Activated T-cell treated with anti-CD3 and anti-CD28 coated beads, Interleukin-2, amount 50 U/mL, for 24 hours (primary cell): ENCODE data around the gene ADCY3.

Experiments
- DNase-seq: peaks from one replicate; pipeline ENCODE4 v3.0.0-alpha.2; 2020
- H3K27ac Mint-ChIP-seq: 2 replicates; pipeline ENCODE4 v1.8.0; 2020; ENCODE audit warnings: mild to moderate bottlenecking, mixed read lengths
- H3K27me3 Mint-ChIP-seq: 2 replicates; pipeline ENCODE4 v1.8.0; 2020; ENCODE audit warnings: mixed read lengths
- H3K36me3 Mint-ChIP-seq: 2 replicates; pipeline ENCODE4 v1.8.0; 2020; ENCODE audit warnings: low read depth, mixed read lengths
- H3K4me1 Mint-ChIP-seq: 2 replicates; pipeline ENCODE4 v1.8.0; 2020; ENCODE audit warnings: low read depth, mixed read lengths
- H3K4me3 Mint-ChIP-seq: 2 replicates; pipeline ENCODE4 v1.8.0; 2020; ENCODE audit warnings: mild to moderate bottlenecking, moderate library complexity, mixed read lengths
- H3K9me3 Mint-ChIP-seq: 2 replicates; pipeline ENCODE4 v1.8.0; 2020; ENCODE audit warnings: mixed read lengths

The ADCY3 gene

GRCh38 chr2:24779116-24779515, 140.9 kb downstream of the ADCY3 start:
- H3K4me1 Mint-ChIP-seq, result no peaks in the 10 kb centered on the region
- no peak for DNase-seq
- H3K9me3 Mint-ChIP-seq, result no peaks in the 10 kb centered on the region
- no peak overlapping the region for H3K4me3 Mint-ChIP-seq
- H3K27ac Mint-ChIP-seq, result no peak overlapping the region
- H3K36me3 Mint-ChIP-seq, result no peaks in the 10 kb centered on the region
- H3K27me3 Mint-ChIP-seq, result peaks cover 7% of the 10 kb centered on the region

GRCh38 chr2:24774373-24774772, 145.7 kb downstream of the ADCY3 start:
- no peak for DNase-seq
- no peaks in the 10 kb centered on the region for H3K4me1 Mint-ChIP-seq
- no peaks in the 10 kb centered on the region for H3K27me3 Mint-ChIP-seq
- no peak overlapping the region for H3K27ac Mint-ChIP-seq
- no peak overlapping the region for H3K4me3 Mint-ChIP-seq
- peaks cover 11% of the 10 kb centered on the region for H3K36me3 Mint-ChIP-seq
- H3K9me3 Mint-ChIP-seq, result no peaks in the 10 kb centered on the region

- DNase-seq, result no peak
These were observed 148.1 kb downstream of the ADCY3 start for GRCh38 chr2:24771764-24772586.

GRCh38 chr2:24771061-24771460, 149.0 kb downstream of the ADCY3 start:
- Mint-ChIP-seq H3K27ac (no peak overlapping the region), H3K4me3 (no peak overlapping the region), H3K27me3 (no peaks in the 10 kb centered on the region), H3K36me3 (peaks cover 36% of the 10 kb centered on the region), H3K9me3 (no peaks in the 10 kb centered on the region), H3K4me1 (peaks cover 6% of the 10 kb centered on the region)
- DNase-seq, result no peak

More at GRCh38 chr2:24771764-24772586, 148.1 kb downstream of the ADCY3 start:
- Mint-ChIP-seq H3K9me3 (no peaks in the 10 kb centered on the region), H3K4me3 (no peak overlapping the region), H3K4me1 (no peaks in the 10 kb centered on the region), H3K36me3 (peaks cover 28% of the 10 kb centered on the region), H3K27me3 (no peaks in the 10 kb centered on the region), H3K27ac (no peak overlapping the region)
